Measurements from ENCODE around the gene TMEM131L. TPM values are rescaled to one million over a fixed set of nuclear protein-coding genes. Genes with fewer than 3 reads are reported as not detected.
"Not testable (repeated sequence)": the region's sequence is repeated elsewhere in the genome, so short reads cannot be mapped to it uniquely, and the experiment has no call there.

Gene TMEM131L
- total RNA-seq, 1 donor from 2014 or later = 14.0 TPM

GRCh38 chr4:153639833-153640802 is 174.0 kb downstream of the TMEM131L start:
- DNase-seq (ENCODE audit: low spot score) = no peak
- no peak for ATAC-seq

GRCh38 chr4:153641532-153641931 is 175.4 kb downstream of the TMEM131L start:
- ATAC-seq (no peak), DNase-seq (ENCODE audit: low spot score) (no peak)

- ATAC-seq (peak; percentile 93), DNase-seq (ENCODE audit: low spot score) (no peak)
Measured at GRCh38 chr4:153643406-153644383, 177.5 kb downstream of the TMEM131L start.

GRCh38 chr4:153645183-153645582 is 179.0 kb downstream of the TMEM131L start:
- ATAC-seq = no peak
- DNase-seq (ENCODE audit: low spot score) = no peak

- ATAC-seq (no peak), DNase-seq (ENCODE audit: low spot score) (no peak)
Measured at GRCh38 chr4:153646261-153646660, 180.1 kb downstream of the TMEM131L start.

- DNase-seq (ENCODE audit: low spot score) = no peak
- no peak for ATAC-seq
Measured at GRCh38 chr4:153646978-153647377, 180.8 kb downstream of the TMEM131L start.

GRCh38 chr4:153647975-153648374 is 181.8 kb downstream of the TMEM131L start:
- DNase-seq (ENCODE audit: low spot score) = no peak
- ATAC-seq = no peak

- DNase-seq (ENCODE audit: low spot score) (no peak), ATAC-seq (no peak)
Measured at GRCh38 chr4:153649572-153649991, 183.4 kb downstream of the TMEM131L start.

- DNase-seq (ENCODE audit: low spot score) (no peak), ATAC-seq (peak; percentile 48)
Measured at GRCh38 chr4:153651116-153651515, 185.0 kb downstream of the TMEM131L start.

GRCh38 chr4:153651587-153651986 is 185.4 kb downstream of the TMEM131L start:
- peak; percentile 41 for ATAC-seq
- no peak for DNase-seq (ENCODE audit: low spot score)

- DNase-seq (ENCODE audit: low spot score) (no peak), ATAC-seq (no peak)
Measured at GRCh38 chr4:153652051-153652784, 186.1 kb downstream of the TMEM131L start.

- ATAC-seq (no peak), DNase-seq (ENCODE audit: low spot score) (no peak)
Measured at GRCh38 chr4:153655002-153655541, 188.9 kb downstream of the TMEM131L start.

- DNase-seq (ENCODE audit: low spot score) (peak; percentile 75), ATAC-seq (peak; percentile 85)
Measured at GRCh38 chr4:153655928-153656327, 189.8 kb downstream of the TMEM131L start.

- ATAC-seq = peak; percentile 51
- DNase-seq (ENCODE audit: low spot score) = no peak
Measured at GRCh38 chr4:153661215-153661822, 195.2 kb downstream of the TMEM131L start.

GRCh38 chr4:153661908-153662307 is 195.7 kb downstream of the TMEM131L start:
- ATAC-seq (no peak), DNase-seq (ENCODE audit: low spot score) (no peak)

- ATAC-seq (no peak), DNase-seq (ENCODE audit: low spot score) (no peak)
Measured at GRCh38 chr4:153663667-153664066, 197.5 kb downstream of the TMEM131L start.

- DNase-seq (ENCODE audit: low spot score); ATAC-seq: not testable (repeated sequence)
Measured at GRCh38 chr4:153666505-153666904, 200.3 kb downstream of the TMEM131L start.

GRCh38 chr4:153668647-153669046 is 202.5 kb downstream of the TMEM131L start:
- no peak for ATAC-seq
- no peak for DNase-seq (ENCODE audit: low spot score)

- no peak for ATAC-seq
- no peak for DNase-seq (ENCODE audit: low spot score)
Measured at GRCh38 chr4:153669838-153670237, 203.7 kb downstream of the TMEM131L start.

GRCh38 chr4:153676486-153676885 is 210.3 kb downstream of the TMEM131L start:
- no peak for ATAC-seq
- no peak for DNase-seq (ENCODE audit: low spot score)

Data from left lobe of liver (tissue), 2 donors.